GM18867 (cell line): ENCODE results near the gene SPDYE5.
A peak's percentile ranks its signal among the peaks of the same experiment; 100 is the strongest.
"Not testable (repeated sequence)": the region's sequence is repeated elsewhere in the genome, so short reads cannot be mapped to it uniquely, and the experiment has no call there.

Source experiments
- ATAC-seq: cut with Tn5 transposase; IDR thresholded peaks from one replicate; pipeline ENCODE4 v1.9.1; 2021; ENCODE audit warnings: mild to moderate bottlenecking, moderate library complexity; ENCODE audit not compliant: unreplicated experiment

The SPDYE5 gene, protein sequence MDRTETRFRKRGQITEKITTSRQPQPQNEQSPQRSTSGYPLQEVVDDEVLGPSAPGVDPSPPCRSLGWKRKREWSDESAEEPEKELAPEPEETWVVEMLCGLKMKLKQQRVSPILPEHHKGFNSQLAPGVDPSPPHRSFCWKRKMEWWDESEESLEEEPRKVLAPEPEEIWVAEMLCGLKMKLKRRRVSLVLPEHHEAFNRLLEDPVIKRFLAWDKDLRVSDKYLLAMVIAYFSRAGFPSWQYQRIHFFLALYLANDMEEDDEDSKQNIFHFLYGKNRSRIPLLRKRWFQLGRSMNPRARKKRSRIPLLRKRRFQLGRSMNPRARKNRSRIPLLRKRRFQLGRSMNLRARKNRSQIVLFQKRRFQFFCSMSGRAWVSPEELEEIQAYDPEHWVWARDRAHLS

DNA sequence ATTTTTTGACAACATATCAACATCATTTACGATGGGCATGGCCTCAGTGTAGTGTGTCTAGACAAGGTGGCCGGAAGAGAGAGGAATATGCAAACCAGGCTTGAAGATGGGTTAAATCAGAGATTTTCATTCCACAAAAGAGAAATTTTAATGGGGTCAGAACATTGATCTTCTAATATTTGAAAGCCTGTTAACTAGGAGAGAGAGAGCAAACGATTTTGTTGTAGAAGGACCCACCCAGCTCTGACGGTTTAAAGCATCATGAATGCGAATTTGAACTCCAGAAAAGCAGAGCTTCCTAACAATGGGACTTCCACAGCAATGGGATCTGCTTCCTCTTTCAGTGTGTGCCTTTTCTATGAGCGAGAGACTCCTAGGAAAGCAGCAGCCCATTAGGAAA is at the start of gene SPDYE5:
Gene SPDYE5, plus strand, starts transcription at position 301 of the 400 bp plus-strand sequence. CDS start 1,728 bp downstream, outside the sequence.
- ATAC-seq: not testable (repeated sequence)

GRCh38 chr7:75442465-75443111 is 49.5 kb upstream of the SPDYE5 start:
- peak; percentile 91 for ATAC-seq

GRCh38 chr7:75449946-75450345 is 42.2 kb upstream of the SPDYE5 start:
- not testable (repeated sequence) for ATAC-seq

- ATAC-seq: peak; percentile 79
These were observed 39.6 kb upstream of the SPDYE5 start for GRCh38 chr7:75452494-75452955.

- ATAC-seq: not testable (repeated sequence)
These were observed 35.7 kb upstream of the SPDYE5 start for GRCh38 chr7:75456403-75456802.

DNA sequence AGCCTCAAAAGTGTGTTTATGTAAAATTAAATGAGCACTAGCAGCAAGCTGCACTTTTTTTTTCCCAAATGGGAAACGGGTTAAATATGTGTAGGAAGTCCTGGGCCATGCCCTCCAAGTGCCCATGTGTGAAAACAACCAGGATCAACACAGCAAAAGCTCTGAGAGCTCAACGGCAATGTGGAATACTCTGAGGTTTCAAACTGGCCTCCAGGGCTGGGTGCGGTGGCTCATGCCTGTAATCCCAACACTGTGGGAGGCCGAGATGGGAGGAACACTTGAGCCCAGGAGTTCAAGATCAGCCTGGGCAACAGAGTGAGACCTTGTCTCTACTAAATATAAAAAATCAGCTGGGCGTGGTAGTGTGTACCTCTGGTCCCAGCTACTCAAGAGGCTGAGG is 34.1 kb upstream of the SPDYE5 start:
- ATAC-seq: not testable (repeated sequence)

DNA sequence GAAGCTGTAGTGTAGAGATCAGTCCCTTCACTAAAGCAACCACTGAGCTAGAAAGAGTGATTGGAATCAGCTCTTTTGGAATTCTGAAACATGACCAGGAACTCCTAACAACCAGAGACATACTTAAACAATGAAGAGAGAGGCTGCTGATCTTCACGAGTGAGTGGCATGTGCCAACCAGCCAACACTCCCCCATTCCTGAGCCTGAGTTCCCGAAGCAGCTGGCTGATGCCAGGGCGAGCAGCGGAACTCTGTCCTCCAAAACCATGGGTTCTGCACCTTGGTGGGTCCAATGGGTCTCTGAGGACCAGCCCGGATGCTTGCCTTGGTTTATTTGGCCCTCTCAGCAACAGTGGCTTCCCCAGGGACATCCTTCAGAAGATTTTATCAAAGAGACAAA is 31.6 kb upstream of the SPDYE5 start:
- not testable (repeated sequence) for ATAC-seq

DNA sequence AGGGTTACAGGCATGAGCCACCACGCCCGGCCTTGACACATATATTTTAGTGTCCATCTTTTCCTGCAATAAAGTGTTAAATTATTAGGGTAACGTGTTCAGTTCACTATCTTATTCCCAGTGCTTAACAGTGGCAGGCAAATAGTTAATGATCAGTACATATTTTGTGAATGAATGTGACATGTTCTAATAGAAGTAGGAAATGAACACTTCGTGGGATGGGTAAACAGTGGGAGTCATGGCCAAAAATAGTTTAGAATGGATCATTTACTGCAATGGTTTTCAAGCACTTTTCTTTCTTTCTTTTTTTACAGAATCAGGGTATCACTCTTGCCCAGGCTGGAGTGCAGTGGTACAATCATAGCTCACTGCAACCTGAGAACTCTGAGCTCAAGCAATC is 22.0 kb upstream of the SPDYE5 start:
- ATAC-seq: not testable (repeated sequence)

DNA sequence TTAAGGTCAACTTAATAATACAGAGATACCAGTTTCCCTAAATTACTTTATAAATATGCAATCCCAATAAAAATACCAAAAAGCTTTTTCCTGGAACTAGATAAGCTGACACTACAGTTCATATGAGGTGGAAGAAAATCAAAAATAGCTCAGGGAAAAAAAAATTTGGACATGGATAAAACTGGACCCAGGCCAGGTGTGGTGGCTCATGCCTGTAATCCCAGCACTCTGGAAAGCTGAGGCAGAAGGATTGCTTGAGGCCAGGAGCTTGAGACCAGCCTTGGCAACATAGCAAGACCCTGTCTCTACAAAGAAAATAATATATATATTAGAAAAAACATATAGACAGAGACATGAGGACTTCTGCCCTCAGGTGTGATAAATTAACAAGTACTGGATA is 14.7 kb upstream of the SPDYE5 start:
- ATAC-seq: not testable (repeated sequence)

DNA sequence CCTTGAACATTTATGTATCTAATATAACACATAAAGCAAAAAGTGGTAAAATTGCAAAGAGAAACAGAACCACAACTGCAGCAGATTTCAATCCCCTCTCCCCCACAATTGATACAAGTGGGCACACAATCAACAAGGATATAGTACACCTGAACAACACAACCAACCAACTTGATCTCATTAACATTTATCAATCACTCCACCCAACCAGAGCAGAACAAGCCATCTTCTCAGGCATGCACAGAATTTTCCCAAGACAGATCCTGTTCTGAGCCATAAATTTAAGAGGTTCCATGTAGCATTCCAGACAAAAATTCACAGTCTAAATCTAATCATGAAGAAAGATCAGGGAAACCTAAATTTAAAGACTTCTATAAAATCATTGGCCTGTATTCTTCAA is 11.8 kb upstream of the SPDYE5 start:
- not testable (repeated sequence) for ATAC-seq

DNA sequence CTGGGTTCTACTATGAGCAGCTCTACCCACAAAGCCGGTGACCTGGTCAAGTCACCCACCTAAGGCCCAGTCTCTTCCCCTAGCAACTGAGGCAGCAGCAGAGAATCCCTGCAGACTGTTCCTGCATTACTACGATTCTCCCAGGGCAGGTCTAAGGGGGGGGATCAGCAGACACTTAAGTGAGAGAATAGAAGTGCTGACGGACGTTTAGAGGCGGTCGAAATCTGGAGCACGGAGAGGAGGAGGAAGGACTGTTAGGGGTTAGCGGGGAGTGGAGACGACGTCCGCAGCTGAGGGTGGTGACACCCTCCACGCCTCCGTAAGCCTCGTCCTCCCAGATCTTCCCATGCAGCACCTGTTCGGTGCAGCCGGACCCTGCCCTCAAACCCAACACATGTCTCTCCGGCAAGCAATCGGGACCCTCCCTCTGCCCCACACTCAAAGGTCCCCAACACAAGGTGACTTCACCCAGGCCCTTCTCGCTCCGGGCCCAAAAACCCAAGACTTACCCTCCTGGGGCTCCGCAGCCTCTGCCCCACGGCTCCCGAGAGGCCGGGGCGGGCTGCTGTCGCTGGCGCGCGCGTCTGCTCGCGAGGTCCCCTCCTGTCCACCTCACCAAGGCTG is 6.7 kb upstream of the SPDYE5 start:
- not testable (repeated sequence) for ATAC-seq

DNA sequence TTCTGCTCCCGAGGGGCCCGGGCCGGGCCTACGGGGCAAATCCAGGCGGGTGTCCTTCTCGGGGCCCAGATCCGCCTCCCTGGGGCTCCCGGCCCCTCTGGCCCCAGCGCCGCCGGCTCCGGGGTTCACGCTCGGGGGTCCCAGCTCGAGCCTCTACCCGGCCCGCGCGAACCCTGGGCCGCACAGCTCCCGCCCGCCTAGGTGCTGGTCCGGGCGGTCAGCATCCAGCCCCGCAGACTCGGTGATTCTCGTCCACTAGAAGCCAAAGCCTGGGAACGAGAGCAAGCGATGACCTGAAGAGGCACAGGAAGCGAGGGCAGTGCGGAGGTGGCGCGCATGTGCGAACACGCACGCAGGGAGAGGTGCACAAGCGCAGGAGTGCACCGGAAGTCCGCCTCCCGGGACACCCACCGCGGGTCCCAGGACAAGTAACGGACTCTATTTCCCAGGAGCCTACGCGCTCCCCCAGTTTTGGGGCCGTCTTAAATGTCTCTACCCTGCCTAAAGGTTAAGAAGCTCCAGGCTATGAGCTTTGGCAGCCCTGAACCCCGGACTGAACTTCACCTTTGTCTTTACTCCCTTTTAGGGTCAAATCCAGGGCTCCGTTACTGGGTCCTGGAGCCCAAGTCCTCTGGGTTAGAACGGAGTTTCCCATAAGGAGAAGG is 6.0 kb upstream of the SPDYE5 start, which contains the start of gene POM121C:
Gene POM121C, minus strand, starts transcription at position 321 of the 665 bp plus-strand sequence. CDS start 44,803 bp downstream, outside the sequence.
- ATAC-seq: peak; percentile 96

DNA sequence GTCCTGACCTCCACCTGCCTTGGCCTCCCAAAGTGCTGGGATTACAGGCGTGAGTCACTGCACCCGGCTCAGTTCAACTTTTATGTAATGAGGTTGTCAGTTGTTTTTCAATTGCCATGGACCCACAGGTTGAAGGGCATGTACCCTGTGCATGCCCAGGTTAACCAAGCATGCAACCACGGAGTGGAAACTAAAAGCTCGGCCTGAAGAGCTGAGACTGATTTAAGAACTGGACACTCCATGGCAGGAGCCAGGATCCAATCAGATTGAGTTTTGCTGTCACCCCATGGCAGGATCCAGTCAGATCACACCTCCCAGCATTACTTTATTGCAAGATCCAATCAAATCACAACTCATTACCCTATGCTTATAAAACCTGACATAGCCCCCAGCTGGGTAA is 16.9 kb downstream of the SPDYE5 start:
- not testable (repeated sequence) for ATAC-seq

DNA sequence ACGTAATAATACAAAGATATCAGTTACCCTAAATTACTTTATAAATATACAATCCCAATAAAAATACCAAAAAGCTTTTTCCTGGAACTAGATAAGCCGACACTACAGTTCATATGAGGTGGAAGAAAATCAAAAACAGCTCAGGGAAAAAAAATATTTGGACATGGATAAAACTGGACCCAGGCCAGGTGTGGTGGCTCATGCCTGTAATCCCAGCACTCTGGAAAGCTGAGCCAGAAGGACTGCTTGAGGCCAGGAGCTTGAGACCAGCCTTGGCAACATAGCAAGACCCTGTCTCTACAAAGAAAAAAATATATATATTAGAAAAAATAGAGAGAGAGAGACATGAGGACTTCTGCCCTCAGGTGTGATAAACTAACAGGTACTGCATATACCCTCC is 26.7 kb downstream of the SPDYE5 start:
- not testable (repeated sequence) for ATAC-seq

GRCh38 chr7:75521727-75522126 is 29.6 kb downstream of the SPDYE5 start:
- not testable (repeated sequence) for ATAC-seq

- ATAC-seq: not testable (repeated sequence)
These were observed 35.2 kb downstream of the SPDYE5 start for GRCh38 chr7:75527224-75527722.

DNA sequence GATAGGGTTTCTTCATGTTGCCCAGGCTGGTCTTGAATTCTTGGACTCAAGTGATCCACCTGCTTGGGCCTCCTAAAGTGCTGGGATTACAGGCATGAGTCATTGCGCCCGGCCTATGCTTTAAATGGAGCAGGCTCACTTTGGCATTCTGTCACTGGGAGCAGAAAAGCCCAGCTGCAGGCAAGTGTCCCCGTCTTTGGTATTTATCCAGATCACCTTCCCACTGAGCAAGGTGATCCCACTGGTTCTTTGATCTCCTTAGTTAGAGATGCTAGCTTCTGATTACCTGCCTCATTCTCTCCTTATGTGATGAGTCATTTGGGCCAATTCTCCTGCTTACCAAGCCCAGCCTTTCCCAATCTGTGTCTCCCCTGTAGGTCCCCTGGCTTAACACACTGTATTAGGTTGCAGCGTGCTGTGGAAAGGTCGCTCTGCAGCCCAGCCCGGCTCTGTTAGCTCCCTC is 39.3 kb downstream of the SPDYE5 start:
- no peak for ATAC-seq

- ATAC-seq: no peak
These were observed 40.5 kb downstream of the SPDYE5 start for GRCh38 chr7:75532639-75533038.

DNA sequence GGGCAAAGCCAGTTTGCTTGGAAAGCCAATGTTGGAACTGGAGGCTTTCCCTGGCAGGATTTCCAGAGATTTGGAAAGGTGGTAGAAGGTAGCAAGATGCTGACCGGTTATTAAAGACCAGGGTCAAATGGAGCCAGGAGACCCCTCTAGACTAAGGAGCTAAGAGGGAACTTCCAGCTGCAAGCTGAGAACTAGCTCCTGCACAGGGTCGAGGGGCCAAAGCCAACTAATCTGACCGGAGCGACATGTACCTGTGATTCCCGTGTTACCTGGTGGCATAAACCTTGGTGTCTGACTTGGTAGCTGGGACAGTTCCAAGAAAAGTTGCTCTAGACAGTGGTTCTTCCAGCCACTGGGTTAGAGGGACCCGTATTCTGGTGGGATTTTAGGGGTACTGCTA is 41.8 kb downstream of the SPDYE5 start:
- ATAC-seq: no peak

GRCh38 chr7:75534727-75535307 is 42.7 kb downstream of the SPDYE5 start:
- ATAC-seq: peak; percentile 77
